Fibroblast of lung (primary cell): ENCODE data around the gene WHAMM. TPM values are rescaled to one million over a fixed set of nuclear protein-coding genes. Genes with fewer than 3 reads are reported as not detected.

Experiments
- DNase-seq, 2 donors: peaks; one replicate each; pipeline versions ENCODE4 v3.0.0 to v3.0.0-alpha.2; 2010; ENCODE audit warnings: low read depth in 2 of 2
- H2AFZ ChIP-seq: 2 replicates; pipeline ENCODE4 v1.5.1; 2012; ENCODE audit warnings: low read length, control low read depth, inconsistent platforms
- H3K27ac ChIP-seq: 2 replicates; pipeline ENCODE4 v1.5.1; 2011; ENCODE audit warnings: low read length, control low read depth; ENCODE audit not compliant: insufficient read depth
- H3K27me3 ChIP-seq: 2 replicates; pipeline ENCODE4 v1.5.1; 2011; ENCODE audit warnings: mild to moderate bottlenecking, low read length; ENCODE audit not compliant: control insufficient read depth, insufficient read depth
- H3K36me3 ChIP-seq: 2 replicates; pipeline ENCODE4 v1.5.1; 2011; ENCODE audit warnings: low read length; ENCODE audit not compliant: control insufficient read depth, insufficient read depth
- H3K4me1 ChIP-seq: 2 replicates; pipeline ENCODE4 v1.5.1; 2011; ENCODE audit warnings: low read length; ENCODE audit not compliant: control insufficient read depth, insufficient read depth; ENCODE audit errors: extremely low read depth
- H3K4me2 ChIP-seq: 2 replicates; pipeline ENCODE4 v1.5.1; 2011; ENCODE audit warnings: low read length, control low read depth; ENCODE audit not compliant: insufficient read depth; ENCODE audit errors: extremely low read depth
- H3K4me3 ChIP-seq, 4 experiments: fragments of 200-600 bp in 1 of 4; sonication (generic) in 1 of 4; replicated peaks in 1 of 4; 2 replicates each; pipeline ENCODE4 v1.5.1; 2011 to 2016; ENCODE audit warnings: low read length in 4 of 4, low read depth in 3 of 4, mild to moderate bottlenecking in 3 of 4, control low read depth in 2 of 4, inconsistent platforms in 1 of 4, mixed read lengths in 1 of 4; ENCODE audit not compliant: insufficient read depth in 1 of 4; ENCODE audit errors: control extremely low read depth in 1 of 4
- H3K79me2 ChIP-seq: 2 replicates; pipeline ENCODE4 v1.5.1; 2012; ENCODE audit warnings: mild to moderate bottlenecking, low read length, inconsistent platforms; ENCODE audit not compliant: control insufficient read depth, insufficient read depth
- H3K9ac ChIP-seq: 2 replicates; pipeline ENCODE4 v1.5.1; 2011; ENCODE audit warnings: mild to moderate bottlenecking, low read length, control low read depth; ENCODE audit not compliant: insufficient read depth
- H3K9me3 ChIP-seq: 2 replicates; pipeline ENCODE4 v1.5.1; 2012; ENCODE audit warnings: low read depth, low read length; ENCODE audit not compliant: control insufficient read depth, insufficient read depth
- H4K20me1 ChIP-seq: 2 replicates; pipeline ENCODE4 v1.5.1; 2011; ENCODE audit warnings: low read length; ENCODE audit not compliant: control insufficient read depth, insufficient read depth; ENCODE audit errors: extremely low read depth
- EZH2 ChIP-seq: IDR thresholded peaks from 2 replicates; pipeline ENCODE4 v1.5.1; 2012; ENCODE audit warnings: low read length, control low read depth, mild to moderate bottlenecking; ENCODE audit errors: missing control alignments
- polyA plus RNA-seq, 2 donors: library from polyadenylated mRNA; depleted of rRNA in 1 of 2; stranded (reverse) in 1 of 2; unstranded in 1 of 2; fragments of >200 nt; gene quantifications; 2 replicates each; pipeline ENCODE4 v1.2.1, GENCODE V29; 2011 to 2012; ENCODE audit warnings: missing spikeins in 1 of 2
- total RNA-seq: library from RNA; depleted of rRNA; stranded (reverse); fragments of >200 nt; gene quantifications from 2 replicates; pipeline ENCODE4 v1.2.1, GENCODE V29; 2014
- TF ChIP-seq, protein P1 (sequence below), 2 donors: IDR thresholded peaks in 1 of 2; conservative IDR thresholded peaks in 1 of 2; 1 replicate in 1 of 2; 2 replicates in 1 of 2; pipeline ENCODE4 v1.5.1; 2011 to 2012; ENCODE audit warnings: low read length in 2 of 2, control low read depth in 1 of 2, inconsistent platforms in 1 of 2, low read depth in 1 of 2, mild to moderate bottlenecking in 1 of 2

The WHAMM gene
- total and polyA plus RNA-seq, 2 donors (not counting 1 experiment from before 2014, with no cell fraction given): 5.3 to 5.6 TPM

GRCh38 chr15:82792068-82792467 lies 17.4 kb upstream of the WHAMM start:
- H3K9ac ChIP-seq: no peak overlapping the region
- TF ChIP-seq, protein P1, sequence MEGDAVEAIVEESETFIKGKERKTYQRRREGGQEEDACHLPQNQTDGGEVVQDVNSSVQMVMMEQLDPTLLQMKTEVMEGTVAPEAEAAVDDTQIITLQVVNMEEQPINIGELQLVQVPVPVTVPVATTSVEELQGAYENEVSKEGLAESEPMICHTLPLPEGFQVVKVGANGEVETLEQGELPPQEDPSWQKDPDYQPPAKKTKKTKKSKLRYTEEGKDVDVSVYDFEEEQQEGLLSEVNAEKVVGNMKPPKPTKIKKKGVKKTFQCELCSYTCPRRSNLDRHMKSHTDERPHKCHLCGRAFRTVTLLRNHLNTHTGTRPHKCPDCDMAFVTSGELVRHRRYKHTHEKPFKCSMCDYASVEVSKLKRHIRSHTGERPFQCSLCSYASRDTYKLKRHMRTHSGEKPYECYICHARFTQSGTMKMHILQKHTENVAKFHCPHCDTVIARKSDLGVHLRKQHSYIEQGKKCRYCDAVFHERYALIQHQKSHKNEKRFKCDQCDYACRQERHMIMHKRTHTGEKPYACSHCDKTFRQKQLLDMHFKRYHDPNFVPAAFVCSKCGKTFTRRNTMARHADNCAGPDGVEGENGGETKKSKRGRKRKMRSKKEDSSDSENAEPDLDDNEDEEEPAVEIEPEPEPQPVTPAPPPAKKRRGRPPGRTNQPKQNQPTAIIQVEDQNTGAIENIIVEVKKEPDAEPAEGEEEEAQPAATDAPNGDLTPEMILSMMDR (conservative IDR thresholded peaks at IDR 0.05 in 1 of 2, IDR thresholded peaks at IDR 0.05 in 1 of 2; ENCODE audit: low read depth in 1 of 2, low read length in 2 of 2): no peak
- no peak for TF ChIP-seq EZH2
- no peaks in the 10 kb centered on the region for H3K79me2 ChIP-seq

GRCh38 chr15:82793737-82794136 lies 15.7 kb upstream of the WHAMM start:
- Histone ChIP-seq H3K27ac (no peak overlapping the region), H3K4me2 (no peak overlapping the region), H3K9ac (no peak overlapping the region), H4K20me1 (no peaks in the 10 kb centered on the region), H2AFZ (no peak overlapping the region), H3K4me1 (no peaks in the 10 kb centered on the region), H3K27me3 (no peaks in the 10 kb centered on the region), H3K36me3 (no peaks in the 10 kb centered on the region), H3K79me2 (no peaks in the 10 kb centered on the region), H3K4me3 (no peak overlapping the region), H3K9me3 (no peaks in the 10 kb centered on the region)
- DNase-seq: no peak
- TF ChIP-seq, protein P1 (conservative IDR thresholded peaks at IDR 0.05 in 1 of 2, IDR thresholded peaks at IDR 0.05 in 1 of 2; ENCODE audit: low read depth in 1 of 2, low read length in 2 of 2): no peak
- no peak for TF ChIP-seq EZH2

More at GRCh38 chr15:82792068-82792467, 17.4 kb upstream of the WHAMM start:
- no peaks in the 10 kb centered on the region for H3K9me3 ChIP-seq
- H3K27me3 ChIP-seq: no peaks in the 10 kb centered on the region
- no peak for DNase-seq
- H2AFZ ChIP-seq: no peak overlapping the region
- no peak overlapping the region for H3K4me2 ChIP-seq
- no peaks in the 10 kb centered on the region for H4K20me1 ChIP-seq
- no peak overlapping the region for H3K4me3 ChIP-seq
- H3K27ac ChIP-seq: no peak overlapping the region
- no peaks in the 10 kb centered on the region for H3K36me3 ChIP-seq
- no peaks in the 10 kb centered on the region for H3K4me1 ChIP-seq

DNA sequence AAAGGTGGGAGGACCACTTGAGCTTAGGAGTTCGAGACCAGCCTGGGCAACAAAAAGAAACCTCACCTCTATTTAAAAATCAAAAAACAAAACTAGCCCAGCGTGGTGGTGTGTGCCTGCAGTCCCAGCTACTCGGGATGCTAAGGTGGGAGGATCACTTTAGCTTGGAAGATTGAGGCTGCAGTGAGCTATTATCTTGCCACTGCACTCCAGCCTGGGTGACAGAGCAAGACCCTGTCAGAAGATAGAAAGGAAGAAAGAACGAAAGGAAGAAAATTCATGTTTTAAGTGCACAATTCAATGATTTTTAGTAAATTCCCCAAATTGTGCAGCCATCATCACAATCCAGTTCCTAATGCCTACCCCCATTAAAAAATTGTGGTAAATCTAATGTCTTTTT lies 11.3 kb upstream of the WHAMM start:
- H3K79me2 ChIP-seq: no peaks in the 10 kb centered on the region
- no peak overlapping the region for H3K4me2 ChIP-seq
- TF ChIP-seq EZH2: no peak
- TF ChIP-seq, protein P1 (conservative IDR thresholded peaks at IDR 0.05 in 1 of 2, IDR thresholded peaks at IDR 0.05 in 1 of 2; ENCODE audit: low read depth in 1 of 2, low read length in 2 of 2): no peak
- H3K36me3 ChIP-seq: no peaks in the 10 kb centered on the region
- H3K4me3 ChIP-seq: no peak overlapping the region
- H3K9ac ChIP-seq: no peak overlapping the region
- H3K4me1 ChIP-seq: no peaks in the 10 kb centered on the region
- no peak for DNase-seq
- H3K27ac ChIP-seq: no peak overlapping the region
- no peaks in the 10 kb centered on the region for H3K9me3 ChIP-seq
- H3K27me3 ChIP-seq: peaks cover 17% of the 10 kb centered on the region
- no peaks in the 10 kb centered on the region for H4K20me1 ChIP-seq
- no peak overlapping the region for H2AFZ ChIP-seq
